H1 (cell line): ENCODE measurements around the gene CEBPG. TPM values are rescaled to one million over a fixed set of nuclear protein-coding genes. Genes with fewer than 3 reads are reported as not detected.

Experiments
- CTCF ChIA-PET: fragments of 300-600 bp; sonication (Branson Sonifier 250); formaldehyde crosslinking; loops from one replicate; lab custom pipeline; 2021; ENCODE audit not compliant: partially characterized antibody; lab: Charles Lee
- POLR2A ChIA-PET: fragments of 300-600 bp; sonication (Branson Sonifier 250); formaldehyde crosslinking; loops from one replicate; lab custom pipeline; 2021; ENCODE audit warnings: inconsistent platforms; ENCODE audit not compliant: partially characterized antibody; lab: Charles Lee
- DNase-seq, 2 experiments: peaks; one replicate each; pipeline versions ENCODE4 v3.0.0 to v3.0.0-alpha.2; 2010 to 2022; ENCODE audit warnings: low spot score in 2 of 2, low read depth in 1 of 2, mixed read lengths in 1 of 2
- FAIRE-seq: peaks from 2 replicates; lab custom pipeline; 2011; peaks lifted over from hg19 to GRCh38; lab: Jason Lieb, UNC
- H2AFZ ChIP-seq: 2 replicates; pipeline ENCODE4 v1.8.1; 2012; ENCODE audit warnings: low read length, inconsistent platforms
- H2AK5ac ChIP-seq: 2 replicates; pipeline ENCODE4 v1.6.1; 2013; ENCODE audit warnings: low read depth, low read length
- H2BK120ac ChIP-seq: replicated peaks from 2 replicates; pipeline ENCODE3; 2013; ENCODE audit warnings: low read depth, low read length, inconsistent platforms
- H2BK12ac ChIP-seq: 2 replicates; pipeline ENCODE4 v1.6.1; 2013; ENCODE audit warnings: low read depth, low read length
- H2BK15ac ChIP-seq: 2 replicates; pipeline ENCODE4 v1.6.1; 2013; ENCODE audit warnings: low read length
- H2BK20ac ChIP-seq: 2 replicates; pipeline ENCODE4 v1.6.1; 2013; ENCODE audit warnings: low read length
- H2BK5ac ChIP-seq: 2 replicates; pipeline ENCODE4 v1.6.1; 2013; ENCODE audit warnings: low read depth, low read length
- H3K14ac ChIP-seq: 2 replicates; pipeline ENCODE4 v1.6.1; 2013; ENCODE audit warnings: inconsistent platforms; ENCODE audit not compliant: insufficient read length
- H3K18ac ChIP-seq: 2 replicates; pipeline ENCODE4 v1.6.1; 2013; ENCODE audit warnings: low read length; ENCODE audit errors: extremely low read depth
- H3K23ac ChIP-seq: 2 replicates; pipeline ENCODE4 v1.6.1; 2013; ENCODE audit warnings: inconsistent platforms; ENCODE audit not compliant: insufficient read length
- H3K23me2 ChIP-seq: 2 replicates; pipeline ENCODE4 v1.6.1; 2013; ENCODE audit warnings: low read depth, low read length
- H3K27ac ChIP-seq: 2 replicates; pipeline ENCODE4 v1.6.1; 2011; ENCODE audit warnings: low read depth, low read length, inconsistent platforms
- H3K27me3 ChIP-seq, 4 experiments: replicated peaks in 1 of 4; 1 replicate in 1 of 4; 2 replicates in 3 of 4; pipeline versions ENCODE4 v1.6.1 to v1.8.1; 2011 to 2013; ENCODE audit warnings: low read length in 3 of 4, mild to moderate bottlenecking in 3 of 4, inconsistent platforms in 2 of 4, mixed read lengths in 2 of 4, moderate library complexity in 1 of 4; ENCODE audit not compliant: control insufficient read depth in 3 of 4, insufficient read depth in 3 of 4; ENCODE audit errors: extremely low read depth in 1 of 4
- H3K36me3 ChIP-seq, 4 experiments: 2 replicates each; pipeline versions ENCODE4 v1.6.1 to v1.8.1; 2011 to 2013; ENCODE audit warnings: mild to moderate bottlenecking in 4 of 4, low read length in 3 of 4, moderate library complexity in 2 of 4, control low read depth in 1 of 4, inconsistent platforms in 1 of 4; ENCODE audit not compliant: insufficient read depth in 4 of 4, control insufficient read depth in 2 of 4
- H3K4ac ChIP-seq: replicated peaks from 2 replicates; pipeline ENCODE3; 2013; ENCODE audit warnings: low read length, low read depth, mixed read lengths, inconsistent platforms; ENCODE audit not compliant: insufficient read length
- H3K4me1 ChIP-seq, 4 experiments: replicated peaks in 1 of 4; 1 replicate in 1 of 4; 2 replicates in 3 of 4; pipeline versions ENCODE4 v1.6.1 to v1.8.1; 2011 to 2013; ENCODE audit warnings: low read length in 3 of 4, inconsistent platforms in 2 of 4, mixed read lengths in 1 of 4; ENCODE audit not compliant: insufficient read depth in 4 of 4, control insufficient read depth in 3 of 4
- H3K4me2 ChIP-seq, 2 experiments: 2 replicates each; pipeline versions ENCODE4 v1.6.1 to v1.8.1; 2011 to 2013; ENCODE audit warnings: low read depth in 2 of 2, low read length in 2 of 2, control low read depth in 1 of 2, inconsistent platforms in 1 of 2, mild to moderate bottlenecking in 1 of 2; ENCODE audit not compliant: insufficient read depth in 1 of 2
- H3K4me3 ChIP-seq, 4 experiments: fragments of 200-600, 300-600 bp in 1 of 4; sonication (generic), shearing (Covaris generic), sonication (Bioruptor Twin) in 1 of 4; 2 replicates each; pipeline versions ENCODE4 v1.5.1 to v1.8.1; 2011 to 2016; ENCODE audit warnings: low read length in 4 of 4, low read depth in 3 of 4, control low read depth in 2 of 4, inconsistent platforms in 2 of 4, mild to moderate bottlenecking in 2 of 4, mixed read lengths in 1 of 4, moderate library complexity in 1 of 4; ENCODE audit not compliant: insufficient read depth in 2 of 4; ENCODE audit errors: extremely low read depth in 1 of 4
- H3K56ac ChIP-seq: replicated peaks from 2 replicates; pipeline ENCODE3; 2013; ENCODE audit warnings: low read depth, mild to moderate bottlenecking, mixed read lengths, low read length, inconsistent platforms; ENCODE audit not compliant: insufficient read length
- H3K79me1 ChIP-seq: 2 replicates; pipeline ENCODE4 v1.6.1; 2013; ENCODE audit warnings: low read depth, low read length, control low read depth
- H3K79me2 ChIP-seq, 2 experiments: 2 replicates each; pipeline versions ENCODE4 v1.6.1 to v1.8.1; 2012 to 2013; ENCODE audit warnings: low read length in 2 of 2, mild to moderate bottlenecking in 2 of 2, inconsistent platforms in 1 of 2; ENCODE audit not compliant: insufficient read depth in 2 of 2, control insufficient read depth in 1 of 2
- H3K9ac ChIP-seq, 4 experiments: replicated peaks in 1 of 4; 1 replicate in 1 of 4; 2 replicates in 3 of 4; pipeline versions ENCODE4 v1.6.1 to v1.8.1; 2011 to 2013; ENCODE audit warnings: low read depth in 3 of 4, low read length in 3 of 4, control low read depth in 2 of 4, mild to moderate bottlenecking in 2 of 4, moderate library complexity in 2 of 4, inconsistent platforms in 1 of 4; ENCODE audit errors: extremely low read depth in 1 of 4
- H3K9me3 ChIP-seq, 2 experiments: 2 replicates each; pipeline versions ENCODE4 v1.6.1 to v1.8.1; 2012 to 2013; ENCODE audit warnings: mild to moderate bottlenecking in 2 of 2, moderate library complexity in 2 of 2, control low read depth in 1 of 2, inconsistent platforms in 1 of 2, low read depth in 1 of 2, low read length in 1 of 2, mixed read lengths in 1 of 2; ENCODE audit not compliant: insufficient read depth in 2 of 2
- H4K20me1 ChIP-seq, 2 experiments: replicated peaks in 1 of 2; 2 replicates each; pipeline versions ENCODE3 to v1.8.1; 2011 to 2013; ENCODE audit warnings: inconsistent platforms in 2 of 2, low read length in 2 of 2, mild to moderate bottlenecking in 1 of 2; ENCODE audit not compliant: insufficient read depth in 2 of 2, control insufficient read depth in 1 of 2
- H4K5ac ChIP-seq: 2 replicates; pipeline ENCODE4 v1.6.1; 2013; ENCODE audit warnings: low read length, low read depth, mixed read lengths, inconsistent platforms; ENCODE audit not compliant: insufficient read length
- H4K8ac ChIP-seq: 2 replicates; pipeline ENCODE4 v1.8.0; 2013; ENCODE audit warnings: mild to moderate bottlenecking, moderate library complexity, low read length, inconsistent platforms; ENCODE audit not compliant: insufficient read depth; ENCODE audit errors: extremely low read depth
- H4K91ac ChIP-seq: replicated peaks from 2 replicates; pipeline ENCODE3; 2013; ENCODE audit warnings: low read length, mixed read lengths, inconsistent platforms; ENCODE audit not compliant: insufficient read length
- ASH2L ChIP-seq: fragments of 200-600, 300-600 bp; sonication (generic); IDR thresholded peaks from one replicate; pipeline ENCODE4 v1.7.1; 2017; ENCODE audit warnings: low read length
- EZH2 ChIP-seq: fragments of 200-600 bp; sonication (generic); IDR thresholded peaks from 2 replicates; pipeline ENCODE4 v1.7.1; 2012; ENCODE audit warnings: low read depth, mild to moderate bottlenecking, moderate library complexity, low read length, inconsistent platforms; ENCODE audit not compliant: severe bottlenecking
- GABPA ChIP-seq: IDR thresholded peaks from 2 replicates; pipeline ENCODE4 v1.6.1; 2011; ENCODE audit warnings: mild to moderate bottlenecking, low read length, moderate library complexity, borderline replicate concordance; ENCODE audit not compliant: insufficient read depth
- HDAC2 ChIP-seq, 2 experiments: fragments of 300-600 bp in 1 of 2; sonication (generic) in 1 of 2; IDR thresholded peaks; 2 replicates each; pipeline ENCODE4 v1.6.1; 2011 to 2012; ENCODE audit warnings: low read depth in 2 of 2, low read length in 2 of 2, mild to moderate bottlenecking in 2 of 2, moderate library complexity in 2 of 2, borderline replicate concordance in 1 of 2, inconsistent platforms in 1 of 2
- JUN ChIP-seq: IDR thresholded peaks from 2 replicates; pipeline ENCODE4 v1.6.1; 2011; ENCODE audit warnings: low read depth, mild to moderate bottlenecking, improper control_type of control experiment, low read length
- POLR2A ChIP-seq, 2 experiments: IDR thresholded peaks; 1 replicate in 1 of 2; 2 replicates in 1 of 2; pipeline ENCODE4 v1.6.1; 2011; ENCODE audit warnings: low read depth in 2 of 2, low read length in 2 of 2, mild to moderate bottlenecking in 2 of 2; ENCODE audit errors: control extremely low read depth in 1 of 2
- POLR2AphosphoS5 ChIP-seq: IDR thresholded peaks from 2 replicates; pipeline ENCODE4 v1.6.1; 2011; ENCODE audit warnings: low read depth, low read length
- SAP30 ChIP-seq: fragments of 300-600 bp; sonication (generic); IDR thresholded peaks from 2 replicates; pipeline ENCODE4 v1.7.1; 2012; ENCODE audit warnings: low read length, moderate library complexity, mild to moderate bottlenecking, inconsistent platforms; ENCODE audit not compliant: insufficient read depth, insufficient replicate concordance
- SP4 ChIP-seq: IDR thresholded peaks from 2 replicates; pipeline ENCODE4 v1.6.1; 2012; ENCODE audit warnings: low read length, inconsistent platforms
- TAF7 ChIP-seq: optimal IDR thresholded peaks from 2 replicates; pipeline ENCODE3; 2011; ENCODE audit warnings: low read depth, mild to moderate bottlenecking, inconsistent platforms, low read length, moderate library complexity, borderline replicate concordance
- WGBS, 2 experiments: shearing (Covaris generic) in 1 of 2; methylation state at CpG; one replicate each; pipeline versions ENCODE4 v1.1.6 to v1.1.7; 2013 to 2015; ENCODE audit warnings: low lambda C conversion rate in 2 of 2, mixed read lengths in 2 of 2, inconsistent platforms in 1 of 2, low coverage in 1 of 2, missing lambda C conversion rate in 1 of 2; ENCODE audit not compliant: insufficient replicate concordance in 2 of 2, insufficient coverage in 1 of 2, insufficient read length in 1 of 2; ENCODE audit errors: extremely low coverage in 1 of 2, missing lambda C conversion rate in 1 of 2; 5-methylcytosine and 5-hydroxymethylcytosine counted together
- polyA plus RNA-seq, 7 experiments: library from polyadenylated mRNA; depleted of rRNA in 3 of 7; stranded (reverse) in 5 of 7; unstranded in 2 of 7; fragments of >200 nt in 5 of 7; fragments of 200-250 nt in 2 of 7; gene quantifications; 1 replicate in 5 of 7; 2 replicates in 1 of 7; 4 replicates in 1 of 7; pipeline versions ENCODE4 v1.2.1 to v1.2.3, GENCODE V29; 2011 to 2013; ENCODE audit warnings: missing spikeins in 2 of 7, mixed read lengths in 2 of 7
- total RNA-seq: library from RNA; stranded (reverse); fragmentation: NEBNext Ultra II Directional; extraction: Animal tissue kit (Norgen Biotek cat#: 25700); gene quantifications from 2 replicates; pipeline ENCODE4 v1.2.1, GENCODE V29; 2021
- TF ChIP-seq, protein P1 (sequence below): IDR thresholded peaks from 2 replicates; pipeline ENCODE4 v1.6.1; 2011; ENCODE audit warnings: low read depth, mild to moderate bottlenecking, low read length; ENCODE audit not compliant: insufficient read depth
- TF ChIP-seq, protein P2 (sequence below): IDR thresholded peaks from 2 replicates; pipeline ENCODE4 v1.6.1; 2012; ENCODE audit warnings: inconsistent platforms

The CEBPG gene
- total and polyA plus RNA-seq, 2 of the 8 experiments (the other 6 are each of a cell fraction or from before 2014, with no cell fraction given) = 12.3 to 35.4 TPM

DNA sequence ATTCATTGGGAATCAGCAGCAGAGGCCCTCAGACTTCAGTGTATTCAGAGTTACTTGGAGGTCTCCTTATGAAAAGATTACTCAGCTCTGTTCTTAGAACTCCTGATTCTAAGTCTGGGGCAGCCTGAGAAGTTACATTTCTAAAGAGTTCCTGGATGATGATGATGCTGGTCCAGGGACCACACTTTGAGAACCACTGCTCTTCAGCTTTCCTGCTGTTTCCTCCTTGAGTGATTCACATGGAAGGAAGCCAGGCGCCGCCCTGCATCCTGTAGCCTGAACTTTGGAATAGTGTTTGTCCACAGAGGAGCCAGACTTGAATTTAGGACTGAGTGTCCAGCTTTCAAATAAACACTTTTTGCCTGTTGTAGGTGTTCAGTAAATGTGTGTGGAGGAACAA, 2.9 kb downstream of the CEBPG start:
- H3K4ac ChIP-seq = no peak overlapping the region
- H3K36me3 ChIP-seq = peaks cover 0 to 9% (median 2%) of the 10 kb centered on the region in 4 experiments; a peak in 4 of 8 replicates
- H2BK12ac ChIP-seq = no peak overlapping the region
- H2BK120ac ChIP-seq = no peak overlapping the region
- DNase-seq = no peak
- no peak overlapping the region for H3K56ac ChIP-seq
- H3K18ac ChIP-seq = no peak overlapping the region
- ChIA-PET POLR2A (interaction anchor here (0.8 to 2.1 kb wide), 8 partner anchors 10 to 130 kb away, joined by 3 to 7 read pairs (median 4); partner anchors contain the start of gene CEBPA), CTCF (interaction anchor here (0.7 to 4.2 kb wide), 10 partner anchors 12 to 489 kb away, joined by 3 to 21 read pairs (median 4); partner anchors contain the start of gene CEBPA)
- H4K91ac ChIP-seq = no peak overlapping the region
- 79% methylated on average over 2 of the region's 2 CpGs; no CpG with 5 or more reads in 1 of the 2 experiments for WGBS, 2 experiments
- no peaks in the 10 kb centered on the region for H3K27me3 ChIP-seq
- peaks cover 32 to 34% of the 10 kb centered on the region in 2 experiments for H4K20me1 ChIP-seq
- no peak overlapping the region for H2BK5ac ChIP-seq
- H2BK15ac ChIP-seq = no peak overlapping the region
- peaks cover 6% of the 10 kb centered on the region for H3K23me2 ChIP-seq
- no peak overlapping the region for H2AK5ac ChIP-seq
- peaks cover 4 to 12% (median 6%) of the 10 kb centered on the region in 4 experiments; a peak in 6 of 7 replicates for H3K4me1 ChIP-seq
- no peak overlapping the region for H4K8ac ChIP-seq
- no peak overlapping the region for H2BK20ac ChIP-seq
- H3K4me2 ChIP-seq = peak overlapping the region in 1 of 2 experiments; percentile 16; a peak in 1 of 4 replicates
- H3K79me2 ChIP-seq = peaks cover 27 to 74% of the 10 kb centered on the region in 2 experiments
- H2AFZ ChIP-seq = no peak overlapping the region
- H3K79me1 ChIP-seq = peaks cover 19% of the 10 kb centered on the region
- no peaks in the 10 kb centered on the region for H3K9me3 ChIP-seq
- H3K9ac ChIP-seq = no peak overlapping the region
- no peak overlapping the region for H3K14ac ChIP-seq
- no peak overlapping the region for H4K5ac ChIP-seq
- H3K23ac ChIP-seq = no peak overlapping the region
- FAIRE-seq = no peak
- H3K4me3 ChIP-seq = no peak overlapping the region
- H3K27ac ChIP-seq = no peak overlapping the region
- TF ChIP-seq, protein P1, sequence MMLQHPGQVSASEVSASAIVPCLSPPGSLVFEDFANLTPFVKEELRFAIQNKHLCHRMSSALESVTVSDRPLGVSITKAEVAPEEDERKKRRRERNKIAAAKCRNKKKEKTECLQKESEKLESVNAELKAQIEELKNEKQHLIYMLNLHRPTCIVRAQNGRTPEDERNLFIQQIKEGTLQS = no peak
- TF ChIP-seq SP4 = no peak
- no peak for TF ChIP-seq POLR2A (IDR thresholded peaks at IDR 0.05; ENCODE audit: control extremely low read depth in 1 of 2, low read depth in 2 of 2, low read length in 2 of 2)
- no peak for TF ChIP-seq ASH2L
- TF ChIP-seq SAP30 = no peak
- TF ChIP-seq GABPA = no peak
- TF ChIP-seq EZH2 = no peak
- no peak for TF ChIP-seq TAF7
- no peak for TF ChIP-seq POLR2AphosphoS5
- no peak for TF ChIP-seq HDAC2 (IDR thresholded peaks at IDR 0.05; ENCODE audit: borderline replicate concordance in 1 of 2, low read depth in 2 of 2, low read length in 2 of 2)
- TF ChIP-seq, protein P2, sequence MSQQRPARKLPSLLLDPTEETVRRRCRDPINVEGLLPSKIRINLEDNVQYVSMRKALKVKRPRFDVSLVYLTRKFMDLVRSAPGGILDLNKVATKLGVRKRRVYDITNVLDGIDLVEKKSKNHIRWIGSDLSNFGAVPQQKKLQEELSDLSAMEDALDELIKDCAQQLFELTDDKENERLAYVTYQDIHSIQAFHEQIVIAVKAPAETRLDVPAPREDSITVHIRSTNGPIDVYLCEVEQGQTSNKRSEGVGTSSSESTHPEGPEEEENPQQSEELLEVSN = no peak
- TF ChIP-seq JUN = no peak
